HFFc6 (cell line): ENCODE results near the gene OR8B12. TPM values are rescaled to one million over a fixed set of nuclear protein-coding genes. Genes with fewer than 3 reads are reported as not detected.

ENCODE experiments used
- DNase-seq: peaks from one replicate; pipeline ENCODE4 v3.0.0-alpha.2; 2018
- H3K27ac Mint-ChIP-seq: 2 replicates; pipeline ENCODE4 v1.8.0; 2020; ENCODE audit warnings: mild to moderate bottlenecking, mixed read lengths
- H3K27me3 Mint-ChIP-seq: 2 replicates; pipeline ENCODE4 v1.8.0; 2021; ENCODE audit warnings: mild to moderate bottlenecking, moderate library complexity, mixed read lengths; ENCODE audit not compliant: insufficient read depth
- H3K36me3 Mint-ChIP-seq: 2 replicates; pipeline ENCODE4 v1.8.0; 2021; ENCODE audit warnings: low read depth, mixed read lengths
- H3K4me1 Mint-ChIP-seq: 2 replicates; pipeline ENCODE4 v1.8.0; 2020; ENCODE audit warnings: low read depth, mixed read lengths
- H3K4me3 Mint-ChIP-seq: 2 replicates; pipeline ENCODE4 v1.8.0; 2020; ENCODE audit warnings: mild to moderate bottlenecking, moderate library complexity, mixed read lengths
- H3K9me3 Mint-ChIP-seq: 2 replicates; pipeline ENCODE4 v1.8.0; 2020; ENCODE audit warnings: mild to moderate bottlenecking, mixed read lengths
- CTCF ChIP-seq: fragments of 200-600 bp; sonication (generic); IDR thresholded peaks from 2 replicates; pipeline ENCODE4 v1.5.0; 2021; ENCODE audit warnings: antibody characterized with exemption, mild to moderate bottlenecking
- total RNA-seq, 6 experiments: library from RNA; stranded (reverse); fragmentation: NEBNext Ultra II Directional; extraction: Animal tissue kit (Norgen Biotek cat#: 25700); gene quantifications; 2 replicates in 1 of 6; 3 replicates in 5 of 6; pipeline ENCODE4 v1.2.3, GENCODE V29; 2021

Gene OR8B12
- total RNA-seq, 6 experiments from 2014 or later: not detected

GRCh38 chr11:124543145-124543544, 309 bp downstream of the OR8B12 start:
- DNase-seq: no peak
- Mint-ChIP-seq H3K36me3 (no peaks in the 10 kb centered on the region), H3K27me3 (peaks cover 2% of the 10 kb centered on the region), H3K9me3 (peaks cover 10% of the 10 kb centered on the region), H3K4me1 (no peaks in the 10 kb centered on the region), H3K4me3 (no peak overlapping the region), H3K27ac (no peak overlapping the region)
- no peak for TF ChIP-seq CTCF

- Mint-ChIP-seq H3K9me3 (peaks cover 13% of the 10 kb centered on the region), H3K27ac (no peak overlapping the region), H3K36me3 (peaks cover 4% of the 10 kb centered on the region; the same call in 1 of the 2 replicates), H3K4me3 (no peak overlapping the region), H3K27me3 (peaks cover 2% of the 10 kb centered on the region), H3K4me1 (no peaks in the 10 kb centered on the region)
- no peak for DNase-seq
- TF ChIP-seq CTCF: no peak
Observed at GRCh38 chr11:124541204-124541603, 2.2 kb downstream of the OR8B12 start.

GRCh38 chr11:124538019-124538418, 5.4 kb downstream of the OR8B12 start:
- DNase-seq: no peak
- TF ChIP-seq CTCF: no peak
- peaks cover 4% of the 10 kb centered on the region; the same call in 1 of the 2 replicates for H3K36me3 Mint-ChIP-seq
- H3K4me1 Mint-ChIP-seq: no peaks in the 10 kb centered on the region
- H3K27me3 Mint-ChIP-seq: peaks cover 2% of the 10 kb centered on the region; the same call in 1 of the 2 replicates
- H3K4me3 Mint-ChIP-seq: no peak overlapping the region
- H3K9me3 Mint-ChIP-seq: peaks cover 15% of the 10 kb centered on the region
- no peak overlapping the region for H3K27ac Mint-ChIP-seq

GRCh38 chr11:124536520-124536919, 6.9 kb downstream of the OR8B12 start:
- Mint-ChIP-seq H3K36me3 (peaks cover 4% of the 10 kb centered on the region; the same call in 1 of the 2 replicates), H3K27ac (no peak overlapping the region), H3K27me3 (peaks cover 2% of the 10 kb centered on the region), H3K4me1 (no peaks in the 10 kb centered on the region), H3K9me3 (peaks cover 13% of the 10 kb centered on the region), H3K4me3 (no peak overlapping the region)
- no peak for DNase-seq
- TF ChIP-seq CTCF: no peak

- no peak overlapping the region for H3K4me3 Mint-ChIP-seq
- peaks cover 4% of the 10 kb centered on the region; the same call in 1 of the 2 replicates for H3K36me3 Mint-ChIP-seq
- TF ChIP-seq CTCF: no peak
- H3K27ac Mint-ChIP-seq: no peak overlapping the region
- H3K4me1 Mint-ChIP-seq: no peaks in the 10 kb centered on the region
- H3K27me3 Mint-ChIP-seq: peaks cover 2% of the 10 kb centered on the region
- DNase-seq: no peak
- peaks cover 13% of the 10 kb centered on the region for H3K9me3 Mint-ChIP-seq
Observed at GRCh38 chr11:124535552-124536232, 7.8 kb downstream of the OR8B12 start.
